Measurements from ENCODE around the gene ATF4.

- TF ChIP-seq, protein P1, sequence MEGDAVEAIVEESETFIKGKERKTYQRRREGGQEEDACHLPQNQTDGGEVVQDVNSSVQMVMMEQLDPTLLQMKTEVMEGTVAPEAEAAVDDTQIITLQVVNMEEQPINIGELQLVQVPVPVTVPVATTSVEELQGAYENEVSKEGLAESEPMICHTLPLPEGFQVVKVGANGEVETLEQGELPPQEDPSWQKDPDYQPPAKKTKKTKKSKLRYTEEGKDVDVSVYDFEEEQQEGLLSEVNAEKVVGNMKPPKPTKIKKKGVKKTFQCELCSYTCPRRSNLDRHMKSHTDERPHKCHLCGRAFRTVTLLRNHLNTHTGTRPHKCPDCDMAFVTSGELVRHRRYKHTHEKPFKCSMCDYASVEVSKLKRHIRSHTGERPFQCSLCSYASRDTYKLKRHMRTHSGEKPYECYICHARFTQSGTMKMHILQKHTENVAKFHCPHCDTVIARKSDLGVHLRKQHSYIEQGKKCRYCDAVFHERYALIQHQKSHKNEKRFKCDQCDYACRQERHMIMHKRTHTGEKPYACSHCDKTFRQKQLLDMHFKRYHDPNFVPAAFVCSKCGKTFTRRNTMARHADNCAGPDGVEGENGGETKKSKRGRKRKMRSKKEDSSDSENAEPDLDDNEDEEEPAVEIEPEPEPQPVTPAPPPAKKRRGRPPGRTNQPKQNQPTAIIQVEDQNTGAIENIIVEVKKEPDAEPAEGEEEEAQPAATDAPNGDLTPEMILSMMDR (IDR thresholded peaks at IDR 0.05) = no peak
- no peak for TF ChIP-seq POLR2A (IDR thresholded peaks at IDR 0.05)
Measured at GRCh38 chr22:39478441-39478850, 41.9 kb upstream of the ATF4 start.

Data from suprapubic skin (tissue), 3 donors.